Liver (tissue), 9 donors: Measurements from ENCODE around the gene C10orf53. TPM values are rescaled to one million over a fixed set of nuclear protein-coding genes. Genes with fewer than 3 reads are reported as not detected.

Experiments
- DNase-seq: peaks from one replicate; pipeline ENCODE4 v3.0.0-alpha.2; 2017; ENCODE audit warnings: low spot score
- H3K27ac ChIP-seq, 2 donors: one replicate each; pipeline ENCODE4 v1.7.0; 2013; ENCODE audit warnings: inconsistent platforms in 2 of 2, low read length in 2 of 2, control low read depth in 1 of 2, low read depth in 1 of 2, mild to moderate bottlenecking in 1 of 2
- H3K27me3 ChIP-seq, 4 donors: one replicate each; pipeline versions ENCODE4 v1.6.1 to v1.7.0; 2013; ENCODE audit warnings: low read length in 3 of 4, inconsistent platforms in 1 of 4, mild to moderate bottlenecking in 1 of 4, moderate library complexity in 1 of 4; ENCODE audit not compliant: control insufficient read depth in 4 of 4, insufficient read depth in 4 of 4
- H3K36me3 ChIP-seq, 4 donors: one replicate each; pipeline versions ENCODE4 v1.6.1 to v1.7.0; 2013; ENCODE audit warnings: low read length in 3 of 4, mild to moderate bottlenecking in 3 of 4, low read depth in 1 of 4, moderate library complexity in 1 of 4; ENCODE audit not compliant: control insufficient read depth in 4 of 4, insufficient read depth in 3 of 4
- H3K4me1 ChIP-seq, 4 donors: one replicate each; pipeline versions ENCODE4 v1.6.1 to v1.7.0; 2013; ENCODE audit warnings: low read length in 3 of 4, mild to moderate bottlenecking in 3 of 4, moderate library complexity in 1 of 4; ENCODE audit not compliant: control insufficient read depth in 4 of 4, insufficient read depth in 4 of 4
- H3K4me3 ChIP-seq, 3 donors: one replicate each; pipeline versions ENCODE4 v1.6.1 to v1.7.0; 2013; ENCODE audit warnings: low read length in 3 of 3, control low read depth in 1 of 3, low read depth in 1 of 3, mild to moderate bottlenecking in 1 of 3
- H3K9ac ChIP-seq, 2 donors: one replicate each; pipeline ENCODE4 v1.7.0; 2013; ENCODE audit warnings: low read length in 2 of 2, mild to moderate bottlenecking in 2 of 2, moderate library complexity in 2 of 2, control low read depth in 1 of 2, low read depth in 1 of 2
- H3K9me3 ChIP-seq, 4 donors: one replicate each; pipeline versions ENCODE4 v1.6.1 to v1.7.0; 2013; ENCODE audit warnings: low read length in 3 of 4; ENCODE audit not compliant: control insufficient read depth in 4 of 4
- ATF3 ChIP-seq: IDR thresholded peaks from 2 replicates; pipeline ENCODE4 v1.6.1; 2016; ENCODE audit warnings: antibody characterized with exemption
- CTCF ChIP-seq: fragments of 150-350 bp; IDR thresholded peaks from 2 replicates; pipeline ENCODE4 v1.5.1; 2017; ENCODE audit warnings: improper control_type of control experiment, low read depth, low read length; ENCODE audit not compliant: missing input control
- EGR1 ChIP-seq, 2 donors: IDR thresholded peaks; 2 replicates each; pipeline ENCODE4 v1.6.1; 2016 to 2018; ENCODE audit warnings: antibody characterized with exemption in 2 of 2, low read depth in 2 of 2
- FOXA1 ChIP-seq: IDR thresholded peaks from 2 replicates; pipeline ENCODE4 v1.6.1; 2016; ENCODE audit warnings: antibody characterized with exemption
- FOXA2 ChIP-seq: IDR thresholded peaks from 2 replicates; pipeline ENCODE4 v1.6.1; 2016; ENCODE audit warnings: antibody characterized with exemption
- GABPA ChIP-seq, 2 donors: IDR thresholded peaks in 1 of 2; conservative IDR thresholded peaks in 1 of 2; 2 replicates each; pipeline ENCODE4 v1.6.1; 2016; ENCODE audit warnings: antibody characterized with exemption in 2 of 2, mild to moderate bottlenecking in 1 of 2, moderate library complexity in 1 of 2
- HNF4A ChIP-seq, 2 donors: conservative IDR thresholded peaks; 2 replicates each; pipeline ENCODE4 v1.6.1; 2016; ENCODE audit warnings: antibody characterized with exemption in 2 of 2, mild to moderate bottlenecking in 2 of 2
- HNF4G ChIP-seq: IDR thresholded peaks from 2 replicates; pipeline ENCODE4 v1.6.1; 2016; ENCODE audit warnings: antibody characterized with exemption
- JUND ChIP-seq, 2 donors: IDR thresholded peaks; 2 replicates each; pipeline ENCODE4 v1.6.1; 2016; ENCODE audit warnings: antibody characterized with exemption in 2 of 2
- NR2F2 ChIP-seq: IDR thresholded peaks from 2 replicates; pipeline ENCODE4 v1.6.1; 2016; ENCODE audit warnings: antibody characterized with exemption
- RAD21 ChIP-seq, 2 donors: IDR thresholded peaks; 2 replicates each; pipeline ENCODE4 v1.6.1; 2016; ENCODE audit warnings: antibody characterized with exemption in 2 of 2, mild to moderate bottlenecking in 2 of 2
- RXRA ChIP-seq, 2 donors: IDR thresholded peaks; 2 replicates each; pipeline ENCODE4 v1.6.1; 2017 to 2018; ENCODE audit warnings: antibody characterized with exemption in 2 of 2, mild to moderate bottlenecking in 1 of 2
- SP1 ChIP-seq: IDR thresholded peaks from 2 replicates; pipeline ENCODE4 v1.6.1; 2018; ENCODE audit warnings: antibody characterized with exemption, mild to moderate bottlenecking
- TAF1 ChIP-seq: conservative IDR thresholded peaks from 2 replicates; pipeline ENCODE4 v1.6.1; 2016; ENCODE audit warnings: antibody characterized with exemption, mild to moderate bottlenecking
- YY1 ChIP-seq: IDR thresholded peaks from 2 replicates; pipeline ENCODE4 v1.6.1; 2016; ENCODE audit warnings: antibody characterized with exemption, mild to moderate bottlenecking
- WGBS: extraction: QIAGEN DNeasy Blood & Tissue Kit; methylation state at CpG from one replicate; pipeline ENCODE4 v1.1.7; 2013; 5-methylcytosine and 5-hydroxymethylcytosine counted together
- polyA plus RNA-seq, 2 donors: library from polyadenylated mRNA; stranded (reverse) in 1 of 2; unstranded in 1 of 2; fragments of 200-250 nt in 1 of 2; fragments of >200 nt in 1 of 2; fragmentation: Nextera tagmentation in 1 of 2; extraction: Ambion mirVana in 1 of 2; gene quantifications; one replicate each; pipeline versions ENCODE4 v1.2.1 to v1.2.3, GENCODE V29; 2013 to 2015
- total RNA-seq, 2 donors: library from RNA; depleted of rRNA; stranded (reverse); fragments of >200 nt; gene quantifications; one replicate each; pipeline ENCODE4 v1.2.3, GENCODE V29; 2014
- TF ChIP-seq, protein P1 (sequence below): IDR thresholded peaks from 2 replicates; pipeline ENCODE4 v1.6.1; 2016; ENCODE audit warnings: antibody characterized with exemption
- TF ChIP-seq, protein P2 (sequence below): IDR thresholded peaks from 2 replicates; pipeline ENCODE4 v1.6.1; 2016; ENCODE audit warnings: antibody characterized with exemption, mild to moderate bottlenecking
- TF ChIP-seq, protein P3 (sequence below): IDR thresholded peaks from 2 replicates; pipeline ENCODE4 v1.6.1; 2016; ENCODE audit warnings: antibody characterized with exemption
- donor health status: healthy.
- donor health status: healthy.
- donor health status: healthy.
- donor health status: healthy.
- donor health status: healthy.

Gene C10orf53
- total and polyA plus RNA-seq, 4 donors = not detected

- no peak for TF ChIP-seq RXRA (IDR thresholded peaks at IDR 0.05)
- no peak for TF ChIP-seq GABPA (IDR thresholded peaks at IDR 0.05 in 1 of 2, conservative IDR thresholded peaks at IDR 0.05 in 1 of 2)
- no peak for TF ChIP-seq YY1
- no peak for TF ChIP-seq ATF3
- no peak for TF ChIP-seq FOXA2
- TF ChIP-seq, protein P1, sequence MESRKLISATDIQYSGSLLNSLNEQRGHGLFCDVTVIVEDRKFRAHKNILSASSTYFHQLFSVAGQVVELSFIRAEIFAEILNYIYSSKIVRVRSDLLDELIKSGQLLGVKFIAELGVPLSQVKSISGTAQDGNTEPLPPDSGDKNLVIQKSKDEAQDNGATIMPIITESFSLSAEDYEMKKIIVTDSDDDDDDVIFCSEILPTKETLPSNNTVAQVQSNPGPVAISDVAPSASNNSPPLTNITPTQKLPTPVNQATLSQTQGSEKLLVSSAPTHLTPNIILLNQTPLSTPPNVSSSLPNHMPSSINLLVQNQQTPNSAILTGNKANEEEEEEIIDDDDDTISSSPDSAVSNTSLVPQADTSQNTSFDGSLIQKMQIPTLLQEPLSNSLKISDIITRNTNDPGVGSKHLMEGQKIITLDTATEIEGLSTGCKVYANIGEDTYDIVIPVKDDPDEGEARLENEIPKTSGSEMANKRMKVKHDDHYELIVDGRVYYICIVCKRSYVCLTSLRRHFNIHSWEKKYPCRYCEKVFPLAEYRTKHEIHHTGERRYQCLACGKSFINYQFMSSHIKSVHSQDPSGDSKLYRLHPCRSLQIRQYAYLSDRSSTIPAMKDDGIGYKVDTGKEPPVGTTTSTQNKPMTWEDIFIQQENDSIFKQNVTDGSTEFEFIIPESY = no peak
- TF ChIP-seq RAD21 (IDR thresholded peaks at IDR 0.05) = no peak
- TF ChIP-seq TAF1 = no peak
- no peak for TF ChIP-seq NR2F2
- TF ChIP-seq, protein P2, sequence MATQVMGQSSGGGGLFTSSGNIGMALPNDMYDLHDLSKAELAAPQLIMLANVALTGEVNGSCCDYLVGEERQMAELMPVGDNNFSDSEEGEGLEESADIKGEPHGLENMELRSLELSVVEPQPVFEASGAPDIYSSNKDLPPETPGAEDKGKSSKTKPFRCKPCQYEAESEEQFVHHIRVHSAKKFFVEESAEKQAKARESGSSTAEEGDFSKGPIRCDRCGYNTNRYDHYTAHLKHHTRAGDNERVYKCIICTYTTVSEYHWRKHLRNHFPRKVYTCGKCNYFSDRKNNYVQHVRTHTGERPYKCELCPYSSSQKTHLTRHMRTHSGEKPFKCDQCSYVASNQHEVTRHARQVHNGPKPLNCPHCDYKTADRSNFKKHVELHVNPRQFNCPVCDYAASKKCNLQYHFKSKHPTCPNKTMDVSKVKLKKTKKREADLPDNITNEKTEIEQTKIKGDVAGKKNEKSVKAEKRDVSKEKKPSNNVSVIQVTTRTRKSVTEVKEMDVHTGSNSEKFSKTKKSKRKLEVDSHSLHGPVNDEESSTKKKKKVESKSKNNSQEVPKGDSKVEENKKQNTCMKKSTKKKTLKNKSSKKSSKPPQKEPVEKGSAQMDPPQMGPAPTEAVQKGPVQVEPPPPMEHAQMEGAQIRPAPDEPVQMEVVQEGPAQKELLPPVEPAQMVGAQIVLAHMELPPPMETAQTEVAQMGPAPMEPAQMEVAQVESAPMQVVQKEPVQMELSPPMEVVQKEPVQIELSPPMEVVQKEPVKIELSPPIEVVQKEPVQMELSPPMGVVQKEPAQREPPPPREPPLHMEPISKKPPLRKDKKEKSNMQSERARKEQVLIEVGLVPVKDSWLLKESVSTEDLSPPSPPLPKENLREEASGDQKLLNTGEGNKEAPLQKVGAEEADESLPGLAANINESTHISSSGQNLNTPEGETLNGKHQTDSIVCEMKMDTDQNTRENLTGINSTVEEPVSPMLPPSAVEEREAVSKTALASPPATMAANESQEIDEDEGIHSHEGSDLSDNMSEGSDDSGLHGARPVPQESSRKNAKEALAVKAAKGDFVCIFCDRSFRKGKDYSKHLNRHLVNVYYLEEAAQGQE = no peak
- no peak for TF ChIP-seq HNF4A (conservative IDR thresholded peaks at IDR 0.05)
- TF ChIP-seq FOXA1 = no peak
- TF ChIP-seq CTCF = no peak
- no peak for TF ChIP-seq HNF4G
- TF ChIP-seq, protein P3, sequence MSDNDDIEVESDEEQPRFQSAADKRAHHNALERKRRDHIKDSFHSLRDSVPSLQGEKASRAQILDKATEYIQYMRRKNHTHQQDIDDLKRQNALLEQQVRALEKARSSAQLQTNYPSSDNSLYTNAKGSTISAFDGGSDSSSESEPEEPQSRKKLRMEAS = no peak
- TF ChIP-seq SP1 = no peak
- TF ChIP-seq EGR1 (IDR thresholded peaks at IDR 0.05; ENCODE audit: low read depth in 2 of 2) = no peak
- no peak for TF ChIP-seq JUND (IDR thresholded peaks at IDR 0.05)
These were observed 7.2 kb downstream of the C10orf53 start for GRCh38 chr10:49686651-49687050.

More at GRCh38 chr10:49686651-49687050, 7.2 kb downstream of the C10orf53 start:
- H3K27me3 ChIP-seq = peaks cover under 1 to 14% (median 6%) of the 10 kb centered on the region in 4 donors
- H3K4me1 ChIP-seq = no peaks in the 10 kb centered on the region
- no peak overlapping the region for H3K9ac ChIP-seq
- no peak overlapping the region for H3K27ac ChIP-seq
- H3K9me3 ChIP-seq = peaks cover 0 to 5% (median under 1%) of the 10 kb centered on the region in 4 donors
- DNase-seq = no peak
- no peak overlapping the region for H3K4me3 ChIP-seq
- 71% methylated on average over 4 of the region's 4 CpGs for WGBS
- no peaks in the 10 kb centered on the region for H3K36me3 ChIP-seq
